K562 (cell line): ENCODE measurements around the gene MYG1. TPM values are rescaled to one million over a fixed set of nuclear protein-coding genes. Genes with fewer than 3 reads are reported as not detected.

ENCODE experiments used
- ATAC-seq: fragments of 200-7000 bp; cut with Tn5 transposase; 3 replicates; pipeline ENCODE4 v1.9.1; 2020; ENCODE audit warnings: moderate library complexity
- BruUV-seq: library from RNA; stranded (reverse); fragments of 400-500 nt; replicated peaks from 2 replicates; lab custom pipeline; 2021; lab: Mats Ljungman, UMichigan
- CTCF ChIA-PET: fragments of 300-600 bp; formaldehyde crosslinking; extraction: SDS; loops from one replicate; lab custom pipeline; 2021; ENCODE audit warnings: low intra/inter-chr PET ratio; lab: Yijun Ruan, JAX
- POLR2A ChIA-PET: fragments of 300-600, 350-650 bp; sonication (Branson Sonifier 250); formaldehyde crosslinking; extraction: SDS; loops from one replicate; lab custom pipeline; 2021; ENCODE audit warnings: antibody characterized with exemption, inconsistent platforms; lab: Yijun Ruan, JAX
- DNase-seq, 4 experiments: peaks; one replicate each; pipeline versions ENCODE4 v3.0.0 to v3.0.0-alpha.2; 2011 to 2018; ENCODE audit warnings: low spot score in 3 of 4, mixed read lengths in 3 of 4; ENCODE audit errors: extremely low read depth in 1 of 4
- FAIRE-seq: peaks from 2 replicates; lab custom pipeline; 2011; peaks lifted over from hg19 to GRCh38; lab: Jason Lieb, UNC
- H2AFZ ChIP-seq: 2 replicates; pipeline ENCODE4 v1.6.0; 2011; ENCODE audit warnings: low read depth, low read length, control low read depth, inconsistent platforms
- H3K27ac ChIP-seq: fragments of 200-600 bp; 3 replicates; pipeline ENCODE4 v1.8.0; 2011; ENCODE audit warnings: low read depth, mild to moderate bottlenecking, control low read depth, inconsistent platforms, low read length, moderate library complexity, mixed read lengths; ENCODE audit errors: extremely low read depth
- H3K27me3 ChIP-seq, 2 experiments: fragments of 300-600 bp in 1 of 2; 2 replicates in 1 of 2; 3 replicates in 1 of 2; pipeline versions ENCODE4 v1.6.0 to v1.8.0; 2011; ENCODE audit warnings: inconsistent platforms in 2 of 2, low read length in 2 of 2, mild to moderate bottlenecking in 1 of 2, mixed read lengths in 1 of 2, moderate library complexity in 1 of 2; ENCODE audit not compliant: control insufficient read depth in 2 of 2, insufficient read depth in 2 of 2
- H3K36me3 ChIP-seq: fragments of 300-600 bp; 3 replicates; pipeline ENCODE4 v1.8.0; 2011; ENCODE audit warnings: mild to moderate bottlenecking, low read length, inconsistent platforms; ENCODE audit not compliant: control insufficient read depth, insufficient read depth
- H3K4me1 ChIP-seq, 2 experiments: fragments of 200-600 bp in 1 of 2; replicated peaks in 1 of 2; 2 replicates in 1 of 2; 3 replicates in 1 of 2; pipeline versions ENCODE4 v1.5.1 to v1.8.0; 2011; ENCODE audit warnings: inconsistent platforms in 2 of 2, low read length in 2 of 2, mild to moderate bottlenecking in 1 of 2, mixed read lengths in 1 of 2, moderate library complexity in 1 of 2; ENCODE audit not compliant: control insufficient read depth in 2 of 2, insufficient read depth in 2 of 2
- H3K4me2 ChIP-seq: 2 replicates; pipeline ENCODE4 v1.6.1; 2011; ENCODE audit warnings: low read length, control low read depth, inconsistent platforms, mixed read lengths; ENCODE audit not compliant: insufficient read depth
- H3K4me3 ChIP-seq: fragments of 200-600 bp; sonication (generic), shearing (Covaris generic); 2 replicates; pipeline ENCODE4 v1.5.1; 2016; ENCODE audit warnings: control low read depth, inconsistent platforms
- H3K79me2 ChIP-seq: fragments of 200-600 bp; 3 replicates; pipeline ENCODE4 v1.8.0; 2011; ENCODE audit warnings: low read length, inconsistent platforms; ENCODE audit not compliant: control insufficient read depth, insufficient read depth
- H3K9ac ChIP-seq, 2 experiments: 2 replicates each; pipeline versions ENCODE4 v1.6.0 to v1.6.1; 2011; ENCODE audit warnings: low read depth in 2 of 2, low read length in 2 of 2, control low read depth in 1 of 2, inconsistent platforms in 1 of 2, mild to moderate bottlenecking in 1 of 2, mixed read lengths in 1 of 2; ENCODE audit not compliant: insufficient read depth in 1 of 2
- H3K9me1 ChIP-seq: one replicate; pipeline ENCODE4 v1.6.0; 2011; ENCODE audit warnings: inconsistent platforms, mild to moderate bottlenecking, low read length, moderate library complexity; ENCODE audit not compliant: control insufficient read depth, insufficient read depth
- H3K9me3 ChIP-seq: replicated peaks from 2 replicates; pipeline ENCODE4 v1.5.1; 2011; ENCODE audit warnings: low read depth, low read length, inconsistent platforms; ENCODE audit not compliant: control insufficient read depth, insufficient read depth
- H4K20me1 ChIP-seq: replicated peaks from 2 replicates; pipeline ENCODE4 v1.6.1; 2011; ENCODE audit warnings: low read length, inconsistent platforms, mixed read lengths; ENCODE audit not compliant: control insufficient read depth, insufficient read depth
- DIDO1 ChIP-seq: fragments of 450-650 bp; IDR thresholded peaks from 2 replicates; pipeline ENCODE4 v1.6.1; 2016; ENCODE audit warnings: low read depth, missing biosample characterization, missing genetic modification characterization
- IFI16 ChIP-seq: fragments of 250-450 bp; sonication (Bioruptor Pico); IDR thresholded peaks from 2 replicates; pipeline ENCODE4 v2.1.2; 2022; ENCODE audit warnings: mild to moderate bottlenecking, inconsistent platforms
- MTA2 ChIP-seq: fragments of 450-650 bp; IDR thresholded peaks from 2 replicates; pipeline ENCODE4 v1.6.1; 2016; ENCODE audit warnings: low read depth
- NCOR1 ChIP-seq: fragments of 450-650 bp; IDR thresholded peaks from 2 replicates; pipeline ENCODE4 v1.6.1; 2016; ENCODE audit warnings: mild to moderate bottlenecking, moderate library complexity
- NEUROD1 ChIP-seq: fragments of 150-350 bp; IDR thresholded peaks from 2 replicates; pipeline ENCODE4 v1.6.1; 2014; ENCODE audit warnings: borderline replicate concordance, low read length, low read depth; ENCODE audit not compliant: partially characterized antibody
- NFIC ChIP-seq: fragments of 450-650 bp; IDR thresholded peaks from 2 replicates; pipeline ENCODE4 v1.6.1; 2017; ENCODE audit warnings: mild to moderate bottlenecking, inconsistent platforms
- PCBP1 ChIP-seq: fragments of 200-400 bp; formaldehyde crosslinking; IDR thresholded peaks from 2 replicates; pipeline ENCODE4 v1.6.1; 2018; ENCODE audit warnings: mild to moderate bottlenecking, low read depth, low read length; ENCODE audit not compliant: poor library complexity, severe bottlenecking
- PML ChIP-seq: IDR thresholded peaks from 2 replicates; pipeline ENCODE4 v1.6.1; 2012; ENCODE audit warnings: low read length, inconsistent platforms
- RFX7 ChIP-seq: fragments of 250-450 bp; sonication (Bioruptor Pico); IDR thresholded peaks from 2 replicates; pipeline ENCODE4 v1.5.1; 2021; ENCODE audit warnings: mild to moderate bottlenecking
- RUNX1 ChIP-seq: sonication (generic); IDR thresholded peaks from 2 replicates; pipeline ENCODE4 v1.6.1; 2016; ENCODE audit warnings: antibody characterized with exemption, low read depth
- SAFB2 ChIP-seq: fragments of 200-400 bp; formaldehyde crosslinking; IDR thresholded peaks from 2 replicates; pipeline ENCODE4 v1.6.1; 2018; ENCODE audit warnings: borderline replicate concordance, low read length, low read depth, moderate library complexity; ENCODE audit not compliant: severe bottlenecking
- WHSC1 ChIP-seq: IDR thresholded peaks from one replicate; pipeline ENCODE4 v1.6.1; 2012; ENCODE audit warnings: low read length, control low read depth, inconsistent platforms
- ZNF3 ChIP-seq: fragments of 250-450 bp; sonication (Bioruptor Pico); IDR thresholded peaks from 2 replicates; pipeline ENCODE4 v1.5.0; 2021; ENCODE audit warnings: mild to moderate bottlenecking, moderate library complexity
- WGBS: fragments of 100-300 bp; shearing (Covaris generic); methylation state at CpG from one replicate; pipeline ENCODE4 v1.1.6; 2016; ENCODE audit warnings: low coverage, mixed read lengths; ENCODE audit not compliant: insufficient coverage; ENCODE audit errors: missing lambda C conversion rate; 5-methylcytosine and 5-hydroxymethylcytosine counted together
- in situ Hi-C: fragments of 300-500 bp; cut with MboI; formaldehyde crosslinking; loops from 4 replicates; pipeline ENCODE4 v1.15.0; 2018; ENCODE audit warnings: inconsistent platforms, mixed read lengths
- intact Hi-C: fragments of 100-400 bp; cut with micrococcal nuclease; formaldehyde crosslinking; loops from 2 replicates; pipeline ENCODE4 v1.14.2; 2022
- polyA plus RNA-seq, 8 experiments: library from polyadenylated mRNA; depleted of rRNA in 4 of 8; stranded (reverse) in 5 of 8; unstranded in 3 of 8; fragments of >200 nt; fragmentation: Nextera tagmentation in 2 of 8; fragmentation: Illumina TruSeq in 1 of 8; extraction: Ambion mirVana in 2 of 8; extraction: Trizol in 1 of 8; gene quantifications; 2 replicates each; pipeline versions ENCODE4 v1.2.1 to v1.2.3, GENCODE V29; 2011 to 2014; ENCODE audit warnings: inconsistent platforms in 1 of 8, missing spikeins in 1 of 8
- total RNA-seq, 7 experiments: library from RNA; depleted of rRNA in 6 of 7; stranded (reverse); fragments of >200 nt in 6 of 7; fragmentation: Illumina TruSeq in 2 of 7; extraction: Trizol in 2 of 7; gene quantifications; 2 replicates each; pipeline versions ENCODE4 v1.2.1 to v1.2.3, GENCODE V29; 2011 to 2021; ENCODE audit warnings: low replicate concordance in 1 of 7
- TF ChIP-seq, protein P1 (sequence below): fragments of 250-450 bp; sonication (Bioruptor Pico); IDR thresholded peaks from 2 replicates; pipeline ENCODE4 v1.5.0; 2021
- TF ChIP-seq, protein P2 (sequence below): fragments of 450-650 bp; formaldehyde crosslinking; IDR thresholded peaks from 2 replicates; pipeline ENCODE4 v1.4.0; 2020; ENCODE audit warnings: mild to moderate bottlenecking, moderate library complexity
- TF ChIP-seq, protein P3 (sequence below): fragments of 250-450 bp; sonication (Bioruptor Pico); IDR thresholded peaks from 2 replicates; pipeline ENCODE4 v1.4.0; 2020; ENCODE audit warnings: mild to moderate bottlenecking, moderate library complexity, borderline replicate concordance
- TF ChIP-seq, protein P4 (sequence below), 2 experiments: fragments of 200-800 bp in 1 of 2; sonication (Bioruptor generic) in 1 of 2; sonication (generic) in 1 of 2; formaldehyde crosslinking in 1 of 2; IDR thresholded peaks in 1 of 2; conservative IDR thresholded peaks in 1 of 2; 2 replicates each; pipeline versions ENCODE4 v1.5.0 to v1.6.1; 2016 to 2020; ENCODE audit warnings: missing compliant biosample characterization in 1 of 2, missing genetic modification characterization in 1 of 2, missing genetic modification reagents in 1 of 2

Gene MYG1
- total and polyA plus RNA-seq, 9 of the 15 experiments (the other 6 are each of a cell fraction or from before 2014, with no cell fraction given) = 0.45 to 5.6 (median 2.1) TPM

DNA sequence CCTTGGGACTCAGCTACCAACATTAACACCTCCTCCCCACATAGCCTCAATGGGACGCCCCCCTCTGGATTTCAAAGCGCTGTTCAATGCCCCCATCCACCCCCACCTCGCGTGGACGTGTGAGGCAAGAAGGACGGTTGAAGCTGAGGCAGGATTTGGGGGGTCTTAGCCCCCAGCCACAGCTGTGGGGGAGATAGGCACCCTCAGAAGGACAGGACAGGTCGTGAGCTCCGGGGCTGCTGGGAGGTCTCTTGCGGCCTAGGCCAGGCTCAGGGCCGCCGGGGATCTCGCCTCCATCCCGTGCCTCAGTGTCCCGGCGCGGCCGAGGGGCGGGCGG lies 45.0 kb downstream of the MYG1 start:
- Histone ChIP-seq H4K20me1 (no peaks in the 10 kb centered on the region), H3K36me3 (no peaks in the 10 kb centered on the region), H3K9me3 (no peaks in the 10 kb centered on the region), H3K27ac (no peak overlapping the region), H3K4me3 (no peak overlapping the region), H3K4me1 (peaks cover 17 to 23% of the 10 kb centered on the region in 2 experiments; a peak in 4 of 5 replicates), H3K4me2 (no peak overlapping the region), H3K27me3 (no peaks in the 10 kb centered on the region), H3K9me1 (no peaks in the 10 kb centered on the region), H3K79me2 (no peaks in the 10 kb centered on the region), H2AFZ (peak overlapping the region; percentile 72), H3K9ac (peak overlapping the region in 1 of 2 experiments; percentile 84; a peak in 2 of 4 replicates)
- intact Hi-C loops = no loop called here
- no peak for FAIRE-seq
- no peak for ATAC-seq
- POLR2A ChIA-PET = interaction anchor here (0.6 to 2.1 kb wide), 16 partner anchors 10 to 318 kb away, joined by 3 to 12 read pairs (median 4); partner anchors contain the start of genes AAAS and TARBP2
- in situ Hi-C loops = no loop called here
- CTCF ChIA-PET = interaction anchor here (0.6 to 1.7 kb wide), 4 partner anchors 17 to 183 kb away, joined by 4 to 11 read pairs (median 4); no protein-coding TSS in a partner anchor
- no peak for DNase-seq
- 7% methylated on average over 14 of the region's 19 CpGs for WGBS
- no TSS peak for BruUV-seq
- TF ChIP-seq WHSC1 (no peak), IFI16 (CRISPR knock-in tag) (no peak), NCOR1 (no peak), SAFB2 (no peak), PML (no peak), ZNF3 (CRISPR knock-in tag) (no peak), NFIC (no peak), MTA2 (no peak), NEUROD1 (no peak), RFX7 (CRISPR knock-in tag) (no peak), PCBP1 (no peak), RUNX1 (no peak), DIDO1 (tag) (no peak)
- TF ChIP-seq, protein P1, sequence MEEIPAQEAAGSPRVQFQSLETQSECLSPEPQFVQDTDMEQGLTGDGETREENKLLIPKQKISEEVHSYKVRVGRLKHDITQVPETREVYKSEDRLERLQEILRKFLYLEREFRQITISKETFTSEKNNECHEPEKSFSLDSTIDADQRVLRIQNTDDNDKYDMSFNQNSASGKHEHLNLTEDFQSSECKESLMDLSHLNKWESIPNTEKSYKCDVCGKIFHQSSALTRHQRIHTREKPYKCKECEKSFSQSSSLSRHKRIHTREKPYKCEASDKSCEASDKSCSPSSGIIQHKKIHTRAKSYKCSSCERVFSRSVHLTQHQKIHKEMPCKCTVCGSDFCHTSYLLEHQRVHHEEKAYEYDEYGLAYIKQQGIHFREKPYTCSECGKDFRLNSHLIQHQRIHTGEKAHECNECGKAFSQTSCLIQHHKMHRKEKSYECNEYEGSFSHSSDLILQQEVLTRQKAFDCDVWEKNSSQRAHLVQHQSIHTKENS (CRISPR knock-in tag) = no peak
- TF ChIP-seq, protein P2, sequence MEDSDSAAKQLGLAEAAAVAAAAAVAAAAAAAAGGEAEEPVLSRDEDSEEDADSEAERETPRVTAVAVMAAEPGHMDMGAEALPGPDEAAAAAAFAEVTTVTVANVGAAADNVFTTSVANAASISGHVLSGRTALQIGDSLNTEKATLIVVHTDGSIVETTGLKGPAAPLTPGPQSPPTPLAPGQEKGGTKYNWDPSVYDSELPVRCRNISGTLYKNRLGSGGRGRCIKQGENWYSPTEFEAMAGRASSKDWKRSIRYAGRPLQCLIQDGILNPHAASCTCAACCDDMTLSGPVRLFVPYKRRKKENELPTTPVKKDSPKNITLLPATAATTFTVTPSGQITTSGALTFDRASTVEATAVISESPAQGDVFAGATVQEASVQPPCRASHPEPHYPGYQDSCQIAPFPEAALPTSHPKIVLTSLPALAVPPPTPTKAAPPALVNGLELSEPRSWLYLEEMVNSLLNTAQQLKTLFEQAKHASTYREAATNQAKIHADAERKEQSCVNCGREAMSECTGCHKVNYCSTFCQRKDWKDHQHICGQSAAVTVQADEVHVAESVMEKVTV (CRISPR knock-in tag) = no peak
- TF ChIP-seq, protein P3, sequence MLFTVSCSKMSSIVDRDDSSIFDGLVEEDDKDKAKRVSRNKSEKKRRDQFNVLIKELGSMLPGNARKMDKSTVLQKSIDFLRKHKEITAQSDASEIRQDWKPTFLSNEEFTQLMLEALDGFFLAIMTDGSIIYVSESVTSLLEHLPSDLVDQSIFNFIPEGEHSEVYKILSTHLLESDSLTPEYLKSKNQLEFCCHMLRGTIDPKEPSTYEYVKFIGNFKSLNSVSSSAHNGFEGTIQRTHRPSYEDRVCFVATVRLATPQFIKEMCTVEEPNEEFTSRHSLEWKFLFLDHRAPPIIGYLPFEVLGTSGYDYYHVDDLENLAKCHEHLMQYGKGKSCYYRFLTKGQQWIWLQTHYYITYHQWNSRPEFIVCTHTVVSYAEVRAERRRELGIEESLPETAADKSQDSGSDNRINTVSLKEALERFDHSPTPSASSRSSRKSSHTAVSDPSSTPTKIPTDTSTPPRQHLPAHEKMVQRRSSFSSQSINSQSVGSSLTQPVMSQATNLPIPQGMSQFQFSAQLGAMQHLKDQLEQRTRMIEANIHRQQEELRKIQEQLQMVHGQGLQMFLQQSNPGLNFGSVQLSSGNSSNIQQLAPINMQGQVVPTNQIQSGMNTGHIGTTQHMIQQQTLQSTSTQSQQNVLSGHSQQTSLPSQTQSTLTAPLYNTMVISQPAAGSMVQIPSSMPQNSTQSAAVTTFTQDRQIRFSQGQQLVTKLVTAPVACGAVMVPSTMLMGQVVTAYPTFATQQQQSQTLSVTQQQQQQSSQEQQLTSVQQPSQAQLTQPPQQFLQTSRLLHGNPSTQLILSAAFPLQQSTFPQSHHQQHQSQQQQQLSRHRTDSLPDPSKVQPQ (CRISPR knock-in tag) = no peak
- TF ChIP-seq, protein P4, sequence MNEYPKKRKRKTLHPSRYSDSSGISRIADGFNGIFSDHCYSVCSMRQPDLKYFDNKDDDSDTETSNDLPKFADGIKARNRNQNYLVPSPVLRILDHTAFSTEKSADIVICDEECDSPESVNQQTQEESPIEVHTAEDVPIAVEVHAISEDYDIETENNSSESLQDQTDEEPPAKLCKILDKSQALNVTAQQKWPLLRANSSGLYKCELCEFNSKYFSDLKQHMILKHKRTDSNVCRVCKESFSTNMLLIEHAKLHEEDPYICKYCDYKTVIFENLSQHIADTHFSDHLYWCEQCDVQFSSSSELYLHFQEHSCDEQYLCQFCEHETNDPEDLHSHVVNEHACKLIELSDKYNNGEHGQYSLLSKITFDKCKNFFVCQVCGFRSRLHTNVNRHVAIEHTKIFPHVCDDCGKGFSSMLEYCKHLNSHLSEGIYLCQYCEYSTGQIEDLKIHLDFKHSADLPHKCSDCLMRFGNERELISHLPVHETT (CRISPR knock-in tag; conservative IDR thresholded peaks at IDR 0.05 in 1 of 2, IDR thresholded peaks at IDR 0.05 in 1 of 2) = no peak
